Esophagus muscularis mucosa (tissue), 4 donors: Measurements from ENCODE around the gene RIPOR2. TPM values are rescaled to one million over a fixed set of nuclear protein-coding genes. Genes with fewer than 3 reads are reported as not detected.

ENCODE experiments used
- DNase-seq: peaks from one replicate; pipeline ENCODE4 v3.0.0-alpha.2; 2017; ENCODE audit errors: extremely low spot score
- H3K27ac ChIP-seq, 4 donors: fragments of 200-600 bp; sonication (generic); replicated peaks in 1 of 4; 1 replicate in 3 of 4; 2 replicates in 1 of 4; pipeline ENCODE4 v1.5.1; 2016 to 2019; ENCODE audit warnings: mild to moderate bottlenecking in 1 of 4
- H3K27me3 ChIP-seq, 4 donors: fragments of 200-600 bp; sonication (generic); one replicate each; pipeline versions ENCODE4 v1.5.1 to v1.6.0; 2016 to 2019
- H3K36me3 ChIP-seq, 4 donors: fragments of 200-600 bp; sonication (generic); one replicate each; pipeline ENCODE4 v1.5.1; 2016 to 2019
- H3K4me1 ChIP-seq, 4 donors: fragments of 200-600 bp; sonication (generic); one replicate each; pipeline ENCODE4 v1.5.1; 2016 to 2019
- H3K4me3 ChIP-seq, 4 donors: fragments of 200-600 bp; sonication (generic); 1 replicate in 2 of 4; 2 replicates in 2 of 4; pipeline ENCODE4 v1.5.1; 2016 to 2019; ENCODE audit warnings: mild to moderate bottlenecking in 4 of 4, moderate library complexity in 1 of 4
- H3K9me3 ChIP-seq, 4 donors: fragments of 200-600 bp; sonication (generic); 1 replicate in 3 of 4; 2 replicates in 1 of 4; pipeline ENCODE4 v1.5.1; 2016 to 2019
- EP300 ChIP-seq: sonication (generic); formaldehyde crosslinking; IDR thresholded peaks from one replicate; pipeline ENCODE4 v1.6.1; 2017; ENCODE audit warnings: antibody characterized with exemption
- POLR2A ChIP-seq: fragments of 450-650 bp; IDR thresholded peaks from one replicate; pipeline ENCODE4 v1.6.1; 2017; ENCODE audit warnings: antibody characterized with exemption, moderate library complexity, mild to moderate bottlenecking, low read depth
- POLR2AphosphoS5 ChIP-seq, 2 donors: sonication (generic); formaldehyde crosslinking; IDR thresholded peaks; one replicate each; pipeline ENCODE4 v1.6.1; 2017; ENCODE audit warnings: antibody characterized with exemption in 2 of 2
- WGBS: methylation state at CpG from one replicate; pipeline ENCODE4 v1.1.5; 2018; 5-methylcytosine and 5-hydroxymethylcytosine counted together
- intact Hi-C: fragments of 100-400 bp; cut with DNase I; formaldehyde crosslinking; loops from one replicate; pipeline ENCODE4 v1.15.1; 2023
- total RNA-seq, 4 donors: library from RNA; depleted of rRNA; stranded (reverse); fragments of >200 nt; gene quantifications; one replicate each; pipeline versions ENCODE4 v1.1.0 to v1.2.1, GENCODE V29; 2016
- TF ChIP-seq, protein P1 (sequence below), 3 experiments: fragments of 200-600 bp in 2 of 3; fragments of 450-650 bp in 1 of 3; sonication (generic) in 2 of 3; IDR thresholded peaks; one replicate each; pipeline ENCODE4 v1.5.1; 2017 to 2019; ENCODE audit warnings: antibody characterized with exemption in 3 of 3, mild to moderate bottlenecking in 2 of 3, moderate library complexity in 1 of 3

RIPOR2 gene
- total RNA-seq, 4 donors from 2014 or later: 2.6 to 14.4 (median 5.1) TPM

DNA sequence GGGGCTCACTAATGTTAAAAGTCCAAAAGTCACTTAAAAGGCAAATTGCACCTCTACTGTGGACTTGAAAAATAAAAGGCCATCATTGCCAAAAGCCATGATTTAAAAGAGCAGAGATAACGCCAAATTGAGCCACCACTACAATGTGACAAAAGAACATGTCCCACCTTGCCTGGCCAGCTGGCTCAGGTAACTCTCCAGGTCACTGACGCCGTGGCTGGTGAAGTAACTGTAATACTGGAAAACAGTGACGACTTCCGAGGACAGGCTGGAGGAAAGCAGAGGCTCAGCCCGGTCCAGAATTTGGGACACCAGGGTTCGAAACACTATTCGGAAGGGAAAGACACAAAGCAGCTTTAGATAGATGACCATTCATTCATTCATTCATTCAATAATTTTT is 107.8 kb downstream of the RIPOR2 start:
- Histone ChIP-seq H3K9me3 (no peaks in the 10 kb centered on the region), H3K4me1 (no peaks in the 10 kb centered on the region), H3K36me3 (peaks cover 0 to 25% (median 0%) of the 10 kb centered on the region in 4 donors), H3K27ac (no peak overlapping the region), H3K4me3 (no peak overlapping the region), H3K27me3 (no peaks in the 10 kb centered on the region)
- intact Hi-C loops: no loop called here
- 80% methylated on average over 8 of the region's 8 CpGs for WGBS
- TF ChIP-seq, protein P1, sequence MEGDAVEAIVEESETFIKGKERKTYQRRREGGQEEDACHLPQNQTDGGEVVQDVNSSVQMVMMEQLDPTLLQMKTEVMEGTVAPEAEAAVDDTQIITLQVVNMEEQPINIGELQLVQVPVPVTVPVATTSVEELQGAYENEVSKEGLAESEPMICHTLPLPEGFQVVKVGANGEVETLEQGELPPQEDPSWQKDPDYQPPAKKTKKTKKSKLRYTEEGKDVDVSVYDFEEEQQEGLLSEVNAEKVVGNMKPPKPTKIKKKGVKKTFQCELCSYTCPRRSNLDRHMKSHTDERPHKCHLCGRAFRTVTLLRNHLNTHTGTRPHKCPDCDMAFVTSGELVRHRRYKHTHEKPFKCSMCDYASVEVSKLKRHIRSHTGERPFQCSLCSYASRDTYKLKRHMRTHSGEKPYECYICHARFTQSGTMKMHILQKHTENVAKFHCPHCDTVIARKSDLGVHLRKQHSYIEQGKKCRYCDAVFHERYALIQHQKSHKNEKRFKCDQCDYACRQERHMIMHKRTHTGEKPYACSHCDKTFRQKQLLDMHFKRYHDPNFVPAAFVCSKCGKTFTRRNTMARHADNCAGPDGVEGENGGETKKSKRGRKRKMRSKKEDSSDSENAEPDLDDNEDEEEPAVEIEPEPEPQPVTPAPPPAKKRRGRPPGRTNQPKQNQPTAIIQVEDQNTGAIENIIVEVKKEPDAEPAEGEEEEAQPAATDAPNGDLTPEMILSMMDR (IDR thresholded peaks at IDR 0.05): no peak
- TF ChIP-seq EP300: no peak
- TF ChIP-seq POLR2A: no peak
- no peak for TF ChIP-seq POLR2AphosphoS5 (IDR thresholded peaks at IDR 0.05)
- no peak for DNase-seq

DNA sequence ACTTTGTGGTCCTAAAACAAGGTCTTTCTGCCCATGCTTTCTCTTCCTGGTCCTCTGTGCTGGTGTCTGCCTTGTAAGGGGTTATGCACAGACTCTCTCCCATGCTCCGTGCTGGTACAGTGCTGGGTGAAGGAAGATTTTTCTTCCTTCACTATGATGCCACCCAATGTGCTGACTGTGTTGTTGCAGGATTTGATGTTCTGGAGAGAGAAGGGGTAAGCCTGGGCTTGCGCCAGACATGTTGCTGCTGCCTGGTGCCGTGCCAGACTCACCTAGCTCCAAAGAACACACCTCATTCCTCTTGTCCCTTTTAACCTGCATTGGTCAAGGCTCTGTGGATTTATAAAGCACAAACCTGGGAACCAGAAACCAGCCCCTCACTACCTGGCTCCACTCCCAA is 108.6 kb downstream of the RIPOR2 start:
- Histone ChIP-seq H3K27me3 (no peaks in the 10 kb centered on the region), H3K36me3 (peaks cover 0 to 25% (median 0%) of the 10 kb centered on the region in 4 donors), H3K4me3 (no peak overlapping the region), H3K27ac (no peak overlapping the region), H3K9me3 (no peaks in the 10 kb centered on the region), H3K4me1 (no peaks in the 10 kb centered on the region)
- DNase-seq: no peak
- WGBS: 87% methylated on average over 3 of the region's 3 CpGs
- intact Hi-C loops: no loop called here
- TF ChIP-seq POLR2A (no peak), EP300 (no peak), POLR2AphosphoS5 (IDR thresholded peaks at IDR 0.05) (no peak)
- TF ChIP-seq, protein P1 (IDR thresholded peaks at IDR 0.05): no peak

DNA sequence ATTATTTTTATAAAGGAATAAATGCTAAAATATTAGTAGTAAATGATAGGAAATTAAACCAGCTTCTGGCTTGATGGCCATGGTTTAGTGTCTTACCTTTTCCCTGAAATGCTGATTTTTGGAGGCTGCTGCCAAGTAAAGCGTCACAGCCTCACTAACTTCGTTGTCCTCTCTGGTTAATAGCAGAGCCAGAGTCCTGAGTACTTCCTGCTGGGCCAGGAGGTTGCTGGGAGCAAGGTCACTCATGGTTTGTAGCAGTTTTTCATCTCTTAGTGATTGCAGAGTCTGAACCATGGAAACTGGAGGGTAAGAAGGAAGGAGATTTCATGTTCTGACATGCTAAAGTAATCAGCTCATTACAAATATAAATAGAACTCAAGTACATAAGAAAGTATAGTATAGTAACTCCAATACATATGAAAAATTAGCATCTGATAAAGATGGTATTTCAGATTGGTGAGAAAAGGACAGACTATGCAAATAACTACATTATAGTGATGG is 110.6 kb downstream of the RIPOR2 start:
- no peak for DNase-seq
- Histone ChIP-seq H3K27ac (no peak overlapping the region), H3K4me3 (no peak overlapping the region), H3K27me3 (no peaks in the 10 kb centered on the region), H3K36me3 (peaks cover 0 to 22% (median 0%) of the 10 kb centered on the region in 4 donors), H3K9me3 (no peaks in the 10 kb centered on the region), H3K4me1 (no peaks in the 10 kb centered on the region)
- 65% methylated on average over 2 of the region's 2 CpGs for WGBS
- no peak for TF ChIP-seq POLR2AphosphoS5 (IDR thresholded peaks at IDR 0.05)
- TF ChIP-seq EP300: no peak
- intact Hi-C loops: no loop called here

DNA sequence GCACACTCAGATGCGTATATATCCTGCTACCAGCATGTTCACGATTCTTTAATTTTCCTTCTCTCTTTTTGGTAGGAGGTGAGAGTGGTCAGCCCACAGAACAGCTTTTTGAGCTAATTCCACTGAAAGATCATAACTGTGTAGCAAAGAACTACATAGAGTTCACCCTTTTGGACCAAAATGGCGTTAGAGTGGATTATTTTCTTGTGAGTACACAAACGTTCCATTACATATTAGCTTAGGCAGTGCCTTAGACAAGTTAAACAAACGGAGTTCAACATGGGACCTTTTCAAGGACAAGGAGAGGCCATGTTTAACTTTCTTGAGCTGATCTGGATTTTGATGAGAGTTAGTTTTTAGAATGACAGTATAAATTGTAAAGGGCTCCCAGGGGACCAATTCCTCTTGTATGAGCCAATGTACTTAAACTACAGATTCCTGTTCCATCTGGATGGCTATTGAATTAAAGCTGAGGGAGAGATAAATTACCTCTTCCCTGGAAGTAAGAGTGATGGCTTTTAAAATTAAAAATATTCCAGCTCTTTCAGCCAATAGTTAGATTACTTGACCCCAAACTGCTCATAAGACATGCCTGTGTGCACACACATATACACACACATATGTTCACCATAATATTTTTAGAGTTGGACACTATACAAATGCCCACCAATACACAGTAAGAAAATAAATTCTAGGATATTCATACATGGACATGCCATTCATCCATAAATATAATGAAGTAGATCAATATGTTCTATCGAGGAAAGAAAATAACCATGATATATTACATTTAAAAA is 111.4 kb downstream of the RIPOR2 start:
- intact Hi-C loops: no loop called here

DNA sequence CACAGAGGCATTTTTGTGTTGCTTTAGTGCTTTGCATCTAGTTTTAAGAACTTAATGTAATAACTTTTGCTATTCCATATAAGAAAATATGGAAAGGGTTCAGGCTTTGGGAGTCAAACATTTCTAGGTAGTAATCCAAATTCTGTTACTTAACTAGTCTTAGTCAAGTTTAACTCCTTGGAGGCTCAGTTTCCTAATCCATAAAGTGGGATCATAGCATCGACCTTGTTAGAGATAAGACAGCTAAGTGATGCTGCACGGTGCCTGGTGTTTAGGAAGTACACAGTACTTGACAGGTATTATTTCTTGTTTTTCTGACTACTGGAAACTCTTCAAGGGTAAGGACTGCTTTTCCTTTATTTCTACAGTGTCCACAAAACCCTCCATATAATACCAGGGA is 112.6 kb downstream of the RIPOR2 start:
- Histone ChIP-seq H3K36me3 (peaks cover 0 to 24% (median 0%) of the 10 kb centered on the region in 4 donors), H3K27ac (no peak overlapping the region), H3K4me3 (no peak overlapping the region), H3K9me3 (no peaks in the 10 kb centered on the region), H3K27me3 (no peaks in the 10 kb centered on the region), H3K4me1 (no peaks in the 10 kb centered on the region)
- 91% methylated on average over 2 of the region's 2 CpGs for WGBS
- no peak for TF ChIP-seq POLR2AphosphoS5 (IDR thresholded peaks at IDR 0.05)
- no peak for TF ChIP-seq POLR2A
- TF ChIP-seq EP300: no peak
- TF ChIP-seq, protein P1 (IDR thresholded peaks at IDR 0.05): no peak
- DNase-seq: no peak
- intact Hi-C loops: no loop called here

More for the DNA sequence above, 111.4 kb downstream of the RIPOR2 start:
- TF ChIP-seq, protein P1 (IDR thresholded peaks at IDR 0.05): no peak
- TF ChIP-seq POLR2AphosphoS5 (IDR thresholded peaks at IDR 0.05) (no peak), POLR2A (no peak), EP300 (no peak)
- Histone ChIP-seq H3K27me3 (no peaks in the 10 kb centered on the region), H3K4me3 (no peak overlapping the region), H3K27ac (no peak overlapping the region), H3K36me3 (peaks cover 0 to 17% (median 0%) of the 10 kb centered on the region in 4 donors), H3K9me3 (no peaks in the 10 kb centered on the region), H3K4me1 (no peaks in the 10 kb centered on the region)
- no peak for DNase-seq
- 93% methylated on average over 6 of the region's 6 CpGs for WGBS
